Right lobe of liver (tissue), 4 donors: ENCODE data around the gene CCL28.

Experiments
- POLR2A ChIP-seq: fragments of 450-650 bp; IDR thresholded peaks from one replicate; pipeline ENCODE4 v1.6.1; 2017; ENCODE audit warnings: antibody characterized with exemption, mild to moderate bottlenecking
- TF ChIP-seq, protein P1 (sequence below), 4 donors: fragments of 200-600 bp in 3 of 4; fragments of 450-650 bp in 1 of 4; IDR thresholded peaks; one replicate each; pipeline versions ENCODE4 v1.5.1 to v1.8.0; 2016 to 2022; ENCODE audit warnings: antibody characterized with exemption in 4 of 4, mild to moderate bottlenecking in 2 of 4
- donor health status: DM: no; HTN: no; CAD: no.
- donor health status: DM: no; HTN: no; CAD: no.
- donor health status: DM: no; HTN: yes; CAD: no.

- TF ChIP-seq POLR2A = no peak
- TF ChIP-seq, protein P1, sequence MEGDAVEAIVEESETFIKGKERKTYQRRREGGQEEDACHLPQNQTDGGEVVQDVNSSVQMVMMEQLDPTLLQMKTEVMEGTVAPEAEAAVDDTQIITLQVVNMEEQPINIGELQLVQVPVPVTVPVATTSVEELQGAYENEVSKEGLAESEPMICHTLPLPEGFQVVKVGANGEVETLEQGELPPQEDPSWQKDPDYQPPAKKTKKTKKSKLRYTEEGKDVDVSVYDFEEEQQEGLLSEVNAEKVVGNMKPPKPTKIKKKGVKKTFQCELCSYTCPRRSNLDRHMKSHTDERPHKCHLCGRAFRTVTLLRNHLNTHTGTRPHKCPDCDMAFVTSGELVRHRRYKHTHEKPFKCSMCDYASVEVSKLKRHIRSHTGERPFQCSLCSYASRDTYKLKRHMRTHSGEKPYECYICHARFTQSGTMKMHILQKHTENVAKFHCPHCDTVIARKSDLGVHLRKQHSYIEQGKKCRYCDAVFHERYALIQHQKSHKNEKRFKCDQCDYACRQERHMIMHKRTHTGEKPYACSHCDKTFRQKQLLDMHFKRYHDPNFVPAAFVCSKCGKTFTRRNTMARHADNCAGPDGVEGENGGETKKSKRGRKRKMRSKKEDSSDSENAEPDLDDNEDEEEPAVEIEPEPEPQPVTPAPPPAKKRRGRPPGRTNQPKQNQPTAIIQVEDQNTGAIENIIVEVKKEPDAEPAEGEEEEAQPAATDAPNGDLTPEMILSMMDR (IDR thresholded peaks at IDR 0.05) = no peak
Observed at GRCh38 chr5:43420241-43420640, 8.1 kb upstream of the CCL28 start.
